Measurements from ENCODE around the gene DARS1.

Gene DARS1

DNA sequence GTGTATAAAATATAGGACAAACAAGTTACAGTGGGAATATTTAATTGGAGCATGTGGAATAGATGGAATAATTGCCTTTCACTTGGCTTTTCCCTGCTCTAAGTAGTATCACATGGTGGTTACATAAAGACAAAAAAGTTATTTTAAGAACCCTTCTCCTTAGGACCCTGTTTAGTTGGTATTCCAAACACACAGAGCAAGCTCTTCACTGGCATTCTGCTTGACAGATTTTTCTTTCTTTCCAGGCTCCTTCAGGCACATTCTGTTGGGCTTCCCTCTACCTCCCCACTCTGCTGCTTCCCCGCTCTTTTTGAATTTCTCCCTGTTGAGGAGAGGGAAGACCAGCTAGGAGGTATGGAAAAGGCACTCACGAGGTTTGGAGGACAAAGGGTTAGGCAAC lies 29.0 kb upstream of the DARS1 start:
- DNase-seq = no peak

DNA sequence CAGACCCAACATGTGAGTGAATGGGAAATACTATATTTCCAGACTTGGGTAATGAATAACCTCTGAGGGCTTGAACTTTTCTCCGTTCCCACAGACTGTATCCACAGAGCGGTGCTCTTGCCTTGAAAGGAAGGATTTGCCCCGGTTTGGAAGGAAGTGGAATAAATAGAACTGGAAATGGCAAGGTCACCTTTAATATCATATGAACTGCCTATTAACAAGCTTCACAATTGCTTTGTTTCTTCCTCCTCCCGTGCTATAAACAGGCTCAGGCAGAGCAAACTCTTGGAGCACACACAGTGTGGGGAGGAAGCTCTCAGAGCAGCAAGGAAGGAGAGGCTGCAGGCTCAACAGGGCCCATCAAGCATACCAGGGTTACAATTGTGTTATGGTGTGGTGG lies 28.5 kb upstream of the DARS1 start:
- DNase-seq = no peak

DNA sequence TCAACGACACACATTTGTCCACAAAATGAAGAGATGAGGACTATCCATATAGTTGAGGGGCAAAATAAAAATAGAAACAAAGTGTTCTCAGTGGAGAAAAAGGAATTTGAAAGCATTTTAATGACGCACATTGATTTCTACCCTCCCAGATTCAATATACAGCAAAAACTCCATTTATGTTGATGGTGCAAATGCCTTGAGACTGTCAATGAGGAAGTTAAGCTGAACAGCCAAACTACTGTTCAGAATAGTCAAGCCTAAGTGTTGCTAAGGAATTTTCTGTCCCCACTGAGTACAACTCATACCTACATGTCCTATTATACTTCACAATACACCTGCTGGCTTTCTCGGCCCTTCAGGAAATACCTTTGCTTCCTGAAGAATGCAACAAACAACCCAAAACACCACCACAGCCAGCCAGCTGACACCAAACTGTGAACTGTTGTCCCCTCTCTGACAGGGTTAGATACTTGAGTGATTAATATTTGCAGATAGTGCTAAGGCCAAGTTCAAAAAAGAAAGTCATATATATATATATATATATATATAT lies 27.8 kb upstream of the DARS1 start:
- DNase-seq = no peak

DNA sequence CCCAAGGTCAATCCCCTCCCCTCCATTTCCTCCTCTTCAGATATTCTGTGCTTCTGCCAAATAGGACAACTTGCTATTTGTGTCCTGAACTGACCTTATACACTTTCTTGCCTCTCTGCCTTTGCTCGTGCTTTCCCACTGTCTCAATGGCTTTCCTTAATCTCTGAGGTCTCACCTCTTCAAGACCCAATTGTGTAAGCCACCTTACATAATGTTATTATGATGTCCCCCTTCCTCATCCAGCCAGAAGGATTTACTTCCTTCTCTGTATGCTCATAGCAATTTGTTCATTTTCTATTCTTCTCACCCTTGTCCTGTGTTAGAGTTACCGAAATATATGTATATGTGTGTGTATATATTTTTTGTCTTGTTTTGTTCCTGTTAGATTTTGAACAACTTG lies 26.9 kb upstream of the DARS1 start:
- peak; percentile 28 for DNase-seq

DNA sequence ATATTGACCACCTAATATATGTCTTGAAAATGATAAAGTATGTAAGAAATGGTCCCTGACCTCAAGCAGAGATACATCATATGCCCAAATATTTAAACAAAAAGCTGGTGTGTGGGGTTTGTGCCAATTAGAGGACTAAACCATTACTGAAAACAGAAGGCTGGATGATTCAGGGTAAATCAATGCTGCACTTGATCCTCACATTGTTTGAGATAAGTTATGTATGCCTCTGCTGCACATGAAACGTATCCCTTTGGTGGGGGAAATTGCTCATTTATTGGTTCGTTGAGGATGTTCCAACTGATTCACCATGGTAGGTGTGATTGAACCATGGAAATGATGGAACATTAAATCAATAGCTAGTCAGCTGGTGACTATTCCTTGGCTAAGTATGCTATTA lies 24.7 kb upstream of the DARS1 start:
- DNase-seq = no peak

DNA sequence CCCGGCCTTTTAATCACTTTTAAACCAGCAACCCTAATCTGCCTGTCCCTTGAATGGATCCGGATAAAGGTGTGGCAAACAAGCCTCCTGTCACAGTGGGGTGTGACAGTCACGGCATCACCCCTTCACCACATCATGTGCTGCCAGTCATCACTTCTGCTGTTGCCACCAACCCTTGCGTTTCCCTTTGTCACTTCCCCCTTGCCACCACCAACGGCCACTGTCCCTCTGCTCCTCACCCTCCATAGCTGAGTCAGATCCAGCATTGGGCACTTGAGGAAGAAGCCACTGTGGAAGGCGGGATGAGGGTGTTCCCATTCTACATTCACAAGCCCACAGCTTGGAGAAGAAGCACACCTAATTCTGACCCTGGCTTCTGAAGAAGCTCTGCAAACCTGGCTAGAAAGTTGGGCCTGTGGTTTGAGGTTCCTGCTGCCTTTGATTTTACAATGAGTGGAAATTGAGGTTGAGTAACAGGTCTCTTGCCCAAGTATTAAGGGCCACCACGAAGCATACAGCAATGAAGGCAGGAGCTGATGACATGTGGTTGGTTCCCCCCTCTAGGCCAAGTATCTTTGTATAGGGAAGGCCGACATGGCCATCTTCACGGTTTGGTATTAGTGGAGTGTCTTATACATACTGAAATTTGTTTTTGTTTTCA lies 22.9 kb upstream of the DARS1 start:
- peak; percentile 95 for DNase-seq

DNA sequence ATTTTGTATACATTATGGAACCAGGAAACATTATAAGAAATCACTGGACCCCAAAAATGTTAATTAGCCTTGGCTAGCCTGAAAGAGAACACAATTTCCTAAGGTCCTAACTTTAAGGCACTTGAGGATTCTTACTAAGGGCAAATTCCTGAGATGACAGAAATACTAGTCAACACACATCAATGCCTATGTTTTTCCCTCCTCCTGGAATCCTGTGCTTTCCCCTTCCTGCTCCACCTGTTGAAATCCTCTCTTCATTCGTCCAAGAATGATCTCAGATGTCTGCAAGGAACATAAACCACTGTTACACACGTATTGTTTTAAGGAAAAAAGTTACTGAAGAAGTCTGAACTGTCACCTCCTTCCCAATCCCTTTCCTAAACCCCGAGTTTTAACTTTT lies 21.2 kb upstream of the DARS1 start:
- no peak for DNase-seq

DNA sequence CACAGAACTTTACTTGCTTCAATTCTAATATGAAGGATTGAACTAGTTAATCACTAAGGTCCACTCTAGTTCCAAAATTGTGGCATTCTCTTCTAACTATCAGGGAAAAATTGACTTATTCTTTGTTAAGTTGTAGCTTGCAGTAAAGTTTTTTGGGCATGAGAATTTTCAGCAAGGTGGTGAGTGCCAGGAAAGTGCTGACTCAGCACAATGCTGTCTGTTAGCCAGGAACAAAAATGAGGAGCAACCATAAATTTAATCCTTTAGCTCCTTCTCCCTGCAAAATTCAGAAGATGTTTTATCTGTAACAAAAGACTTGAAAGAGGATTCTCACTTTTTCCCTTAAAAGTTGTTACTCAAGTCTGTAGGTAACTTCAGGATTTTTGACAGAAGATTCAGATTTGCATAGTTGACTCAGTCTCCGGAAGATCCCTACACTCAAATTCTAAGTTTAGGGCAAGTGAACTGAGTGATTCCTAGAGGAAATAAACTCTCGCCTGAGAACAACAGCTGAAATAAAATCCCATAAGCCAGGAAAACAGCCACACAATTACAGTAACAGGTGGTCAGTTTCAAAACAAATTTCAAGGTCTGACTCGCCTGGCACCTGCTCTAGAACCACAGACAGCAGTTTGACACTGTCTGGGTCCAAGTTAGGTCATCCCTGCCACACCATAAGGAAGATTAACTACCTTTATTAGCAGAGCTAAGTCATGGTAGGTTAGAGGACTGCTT lies 20.2 kb upstream of the DARS1 start:
- no peak for DNase-seq

DNA sequence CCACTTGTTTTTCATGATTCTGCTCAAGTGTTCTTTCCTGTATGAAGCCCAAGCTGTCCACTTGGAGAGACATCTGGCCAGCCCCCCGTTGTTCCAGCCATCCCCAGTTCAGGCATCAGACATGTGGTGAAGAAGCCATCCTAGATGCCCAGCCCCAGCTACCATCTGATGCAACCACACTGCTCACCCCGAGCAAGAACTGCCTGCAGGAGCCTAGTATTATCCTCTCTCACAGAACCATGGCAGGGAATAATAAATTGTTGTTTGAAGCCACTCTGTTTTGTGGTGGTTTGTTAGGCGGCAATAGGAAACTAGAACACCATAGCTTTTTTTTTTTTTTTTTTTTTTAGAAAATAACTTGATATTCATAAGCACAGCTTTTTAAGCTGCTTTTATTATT lies 19.5 kb upstream of the DARS1 start:
- DNase-seq = no peak

DNA sequence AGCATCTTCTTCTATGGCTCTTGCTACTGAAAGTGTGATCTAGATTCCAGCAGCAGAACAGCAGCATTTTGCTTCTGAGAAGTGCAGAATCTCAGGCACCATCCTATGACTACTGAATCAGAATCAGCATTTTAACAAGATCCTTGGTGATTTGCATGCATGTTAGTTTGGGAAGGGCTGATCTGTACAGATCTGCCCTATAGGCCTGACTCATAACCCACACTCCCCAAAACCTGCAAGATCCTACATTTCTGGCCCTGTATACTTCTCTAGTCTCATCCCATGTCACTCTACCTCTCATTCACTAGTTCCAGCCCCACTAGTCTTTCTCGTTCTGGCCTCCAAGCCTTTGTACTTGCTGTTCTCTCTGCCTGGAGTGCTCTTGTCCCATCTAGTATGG lies 15.7 kb upstream of the DARS1 start:
- DNase-seq = no peak

DNA sequence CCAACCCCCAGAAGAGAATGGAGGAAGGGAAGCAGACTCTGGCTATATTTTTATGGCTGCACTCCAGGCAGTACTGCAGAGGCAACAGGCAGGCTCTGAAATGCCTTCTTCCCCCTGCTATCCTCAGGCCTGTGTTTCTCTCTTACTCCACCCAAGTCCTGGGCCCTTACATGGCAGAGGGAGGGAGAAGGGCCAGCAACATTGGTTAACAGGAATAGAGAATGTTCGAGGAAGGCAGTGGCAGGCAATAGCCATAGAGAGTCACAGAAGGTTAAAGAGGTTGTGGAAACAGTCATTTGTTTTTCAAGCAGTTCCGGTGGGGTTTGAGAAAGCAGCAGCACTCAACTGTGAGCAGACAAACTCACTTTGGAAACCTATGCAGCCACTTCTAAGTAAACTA lies 15.1 kb upstream of the DARS1 start:
- no peak for DNase-seq

DNA sequence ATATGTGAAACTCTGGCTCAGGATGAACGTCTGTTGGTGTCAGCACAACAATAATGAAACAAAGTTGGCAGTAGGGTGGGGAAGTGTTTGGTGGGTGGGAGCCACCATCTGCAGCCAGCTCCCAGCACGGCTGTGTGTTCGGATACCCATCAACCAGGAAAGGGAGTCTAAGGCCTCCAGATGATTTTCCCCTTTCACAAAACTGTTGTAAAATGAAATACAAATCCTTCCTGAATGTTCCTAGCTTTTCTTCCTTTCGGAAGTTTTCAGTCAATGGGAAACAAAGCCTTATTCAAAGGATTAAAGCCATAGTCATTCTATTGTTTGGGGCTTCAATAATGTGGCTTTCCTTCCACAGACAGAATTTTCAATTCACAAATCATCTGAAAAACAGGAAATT lies 14.5 kb upstream of the DARS1 start:
- DNase-seq = no peak

DNA sequence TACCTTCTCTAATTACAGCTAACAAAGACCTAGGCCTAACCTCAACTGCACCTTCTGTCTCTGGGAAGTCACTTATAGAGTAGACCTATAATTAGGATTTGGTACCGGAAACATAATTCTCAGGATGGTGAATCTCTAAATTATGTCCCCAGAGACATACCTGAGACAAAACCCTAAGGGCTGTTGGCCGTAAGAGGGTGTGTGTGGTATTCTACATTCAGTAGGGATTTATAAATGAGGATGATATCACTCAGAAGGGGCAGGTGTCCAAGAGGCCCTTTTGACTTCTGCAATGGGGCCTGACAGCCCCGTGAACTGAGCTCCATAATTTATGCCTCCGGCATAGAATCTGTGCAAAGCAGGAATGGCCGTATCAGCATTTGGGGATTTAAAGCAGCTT lies 13.5 kb upstream of the DARS1 start:
- DNase-seq = no peak

DNA sequence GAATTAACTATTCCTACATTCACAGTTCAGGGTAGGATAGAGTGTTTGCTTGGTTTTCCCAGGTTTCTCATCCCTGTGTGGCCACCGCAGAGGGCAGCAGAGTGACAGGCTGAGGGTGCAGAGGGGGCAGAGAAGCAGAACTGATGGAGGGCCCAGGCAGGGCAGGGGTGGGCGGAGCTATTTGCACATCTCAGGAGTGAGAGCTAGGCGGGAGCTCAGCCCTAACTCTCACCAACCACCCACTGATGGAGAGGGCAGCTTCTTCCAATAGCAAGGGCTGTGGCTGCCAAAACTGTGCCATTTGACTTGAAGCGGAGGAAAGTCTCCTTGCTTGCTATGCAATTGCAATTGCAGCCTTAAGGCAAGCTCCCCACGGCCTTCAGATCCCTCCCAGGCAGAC lies 12.0 kb upstream of the DARS1 start:
- DNase-seq = peak; percentile 78

DNA sequence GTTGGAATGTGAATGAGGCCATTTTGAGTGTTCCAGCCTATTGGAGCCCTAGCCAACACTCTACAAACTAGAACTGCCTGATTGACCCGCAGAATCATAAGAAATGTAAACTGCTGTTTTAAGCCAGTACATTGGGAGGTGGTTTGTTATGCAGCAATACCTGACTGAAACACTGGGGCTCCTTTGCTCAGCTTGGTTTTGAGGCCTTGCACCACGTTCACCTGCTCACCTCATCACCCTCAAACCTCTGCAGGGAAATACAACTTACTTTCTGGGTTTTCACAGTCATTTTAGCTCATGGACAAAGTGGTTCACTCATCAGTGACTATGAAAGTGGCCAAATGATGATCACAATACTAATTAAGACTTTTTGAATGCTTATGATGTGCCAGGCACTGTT lies 10.9 kb upstream of the DARS1 start:
- DNase-seq = no peak

DNA sequence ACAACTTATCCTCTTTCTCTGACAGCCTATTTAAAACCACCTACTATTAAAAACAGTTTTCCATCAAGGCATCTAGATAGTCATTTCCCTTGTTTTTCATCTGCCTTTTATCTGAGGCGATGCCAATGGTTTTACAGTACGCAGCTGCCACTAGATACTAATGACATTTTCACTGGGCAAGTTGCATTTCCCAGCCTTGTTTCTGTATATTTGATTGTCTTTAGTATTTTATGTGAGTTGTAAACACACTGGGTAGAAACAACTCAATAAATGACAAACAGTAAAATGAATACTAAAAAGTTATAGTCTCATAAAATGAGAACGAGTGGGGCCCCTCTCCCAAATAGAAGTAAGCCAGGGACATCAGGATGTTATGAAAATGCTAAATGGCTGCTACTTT lies 8.9 kb upstream of the DARS1 start:
- DNase-seq = no peak

DNA sequence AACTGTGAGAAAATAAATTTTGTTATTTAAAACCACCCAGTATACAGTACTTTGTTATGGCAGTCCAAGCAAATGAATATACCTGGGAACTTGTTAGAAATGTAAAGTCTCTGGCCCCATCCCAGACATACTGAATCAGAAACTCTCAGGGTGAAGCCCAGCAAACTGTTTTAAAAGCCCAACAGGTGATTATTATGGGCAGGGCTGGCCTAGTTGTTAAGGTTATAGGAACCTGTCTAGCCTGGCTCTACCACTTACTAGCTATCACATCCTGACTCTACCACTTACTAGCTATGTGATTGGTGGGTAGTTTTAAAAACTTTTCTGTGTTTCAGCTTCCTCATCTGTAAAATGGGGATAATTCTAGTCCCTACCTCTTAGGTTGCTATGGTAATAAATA lies 8.0 kb upstream of the DARS1 start:
- DNase-seq = no peak

DNA sequence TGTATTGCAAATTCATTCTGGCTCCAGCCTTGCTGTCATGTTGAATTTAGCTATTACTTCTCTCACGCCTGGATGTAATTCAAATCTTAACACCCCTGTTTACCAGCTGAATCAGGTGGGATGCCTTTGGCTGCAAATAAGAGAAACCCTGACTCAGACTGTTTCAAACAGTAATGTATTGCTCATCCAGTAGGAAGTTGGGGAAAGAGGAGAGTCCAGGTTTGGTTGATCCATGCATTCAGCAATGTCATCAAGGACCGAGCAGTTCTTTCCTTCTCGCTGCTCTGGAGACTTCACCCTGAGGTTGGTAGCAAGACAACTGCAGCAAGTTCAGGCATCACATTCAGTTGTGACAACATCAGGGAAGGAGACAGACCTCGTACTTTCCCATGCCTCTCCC lies 6.4 kb upstream of the DARS1 start:
- no peak for DNase-seq

DNA sequence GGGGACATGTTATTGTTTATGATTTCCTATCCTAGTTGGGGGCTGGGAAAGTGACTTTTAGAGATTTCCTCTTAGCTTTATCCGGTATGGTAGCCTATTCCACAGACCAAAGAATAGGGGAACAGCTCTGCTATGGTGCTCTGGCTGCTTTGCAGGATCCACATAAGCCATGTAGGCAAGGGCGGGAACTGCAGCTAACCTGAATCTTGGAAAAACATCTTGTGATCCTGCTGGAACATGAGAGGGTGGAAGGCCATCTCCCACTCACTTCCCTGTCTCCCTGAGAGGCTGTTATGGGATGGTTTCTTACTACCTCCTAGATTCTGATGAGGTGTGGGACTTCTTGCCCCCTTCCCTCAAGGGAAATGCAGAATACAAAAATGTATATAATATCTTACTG lies 2.0 kb upstream of the DARS1 start:
- DNase-seq = no peak

DNA sequence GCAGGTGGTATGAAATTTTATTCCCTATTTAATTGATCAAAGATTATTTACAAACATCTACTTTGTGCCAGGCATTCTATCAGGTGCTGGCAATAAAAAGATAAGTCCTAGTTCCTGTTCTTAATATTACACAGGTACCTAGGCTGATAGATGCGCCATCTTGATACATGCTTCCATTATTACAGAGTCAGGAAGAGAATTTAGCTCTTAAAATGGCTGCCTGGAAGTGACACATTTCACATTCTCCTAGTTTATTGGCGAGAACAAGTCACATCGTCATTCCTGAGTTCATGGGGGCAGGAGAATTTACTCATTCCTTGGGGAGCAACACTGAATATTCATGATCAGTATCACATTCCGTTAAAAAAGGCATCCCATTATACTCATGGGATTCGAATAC lies 1.1 kb upstream of the DARS1 start:
- DNase-seq = no peak

DNA sequence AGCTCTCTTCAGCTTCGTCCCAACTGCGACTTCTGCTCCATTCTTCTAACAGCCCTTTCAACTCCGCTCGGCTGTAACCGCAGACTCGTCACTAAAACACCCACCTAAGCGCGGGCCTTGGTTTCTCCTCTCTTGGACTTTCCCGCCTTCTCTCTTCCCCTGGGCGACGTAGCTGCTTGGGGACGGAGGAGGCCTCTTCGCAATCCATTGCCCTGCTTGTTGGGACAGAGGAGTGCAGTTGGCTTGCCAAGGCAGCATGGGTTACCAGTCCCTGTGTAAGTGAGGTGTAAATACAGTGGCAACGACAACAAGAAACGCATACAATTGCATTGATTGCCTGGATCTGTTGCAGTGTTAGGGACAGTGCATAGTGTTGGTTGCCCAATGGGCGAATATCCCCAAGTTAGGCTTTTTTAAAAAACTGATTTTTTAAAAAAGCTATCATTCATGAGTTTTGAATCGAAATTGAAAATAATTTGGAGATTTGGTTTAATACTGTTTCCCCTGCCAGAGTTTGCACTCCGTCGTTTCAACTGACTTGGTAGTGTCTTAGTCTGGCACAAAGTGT lies 484 bp upstream of the DARS1 start:
- peak; percentile 84 for DNase-seq

DNA sequence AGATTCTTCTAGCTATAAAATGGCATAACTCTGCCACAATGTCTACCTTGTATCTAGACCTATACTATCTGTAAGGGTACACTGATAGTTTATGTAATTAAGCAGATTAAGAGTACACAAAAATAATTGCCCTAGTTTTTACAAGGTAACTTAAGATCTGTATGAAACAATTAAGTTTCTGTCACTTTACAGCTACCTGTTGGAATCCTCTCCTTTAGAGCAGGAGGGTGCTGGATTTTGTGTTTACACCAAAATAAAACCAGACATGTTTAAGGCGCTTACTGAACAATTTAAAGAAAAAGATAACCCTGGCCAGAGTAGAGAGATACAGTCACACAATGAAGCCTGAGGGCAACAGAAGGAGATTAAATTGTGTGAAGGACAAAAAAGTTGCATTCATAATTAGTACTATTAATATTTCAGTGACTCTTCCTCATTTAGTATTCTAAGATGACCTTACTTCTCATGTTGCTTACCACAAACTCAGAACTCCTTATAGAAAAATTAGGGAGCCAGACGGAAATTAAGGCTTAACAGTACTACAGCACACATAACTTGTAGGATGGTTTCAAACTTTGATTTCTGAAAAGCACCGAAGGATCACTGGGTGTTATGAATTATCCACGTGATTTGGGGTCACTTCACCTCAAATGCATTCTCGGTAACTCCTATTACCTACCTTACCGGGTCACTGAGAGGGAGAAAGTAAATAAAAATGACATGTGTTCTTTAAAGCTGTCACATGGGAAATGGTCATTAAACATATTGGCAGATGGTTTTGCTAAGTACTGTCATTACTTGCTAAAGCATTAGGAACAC lies 1.0 kb downstream of the DARS1 start:
- DNase-seq = no peak

DNA sequence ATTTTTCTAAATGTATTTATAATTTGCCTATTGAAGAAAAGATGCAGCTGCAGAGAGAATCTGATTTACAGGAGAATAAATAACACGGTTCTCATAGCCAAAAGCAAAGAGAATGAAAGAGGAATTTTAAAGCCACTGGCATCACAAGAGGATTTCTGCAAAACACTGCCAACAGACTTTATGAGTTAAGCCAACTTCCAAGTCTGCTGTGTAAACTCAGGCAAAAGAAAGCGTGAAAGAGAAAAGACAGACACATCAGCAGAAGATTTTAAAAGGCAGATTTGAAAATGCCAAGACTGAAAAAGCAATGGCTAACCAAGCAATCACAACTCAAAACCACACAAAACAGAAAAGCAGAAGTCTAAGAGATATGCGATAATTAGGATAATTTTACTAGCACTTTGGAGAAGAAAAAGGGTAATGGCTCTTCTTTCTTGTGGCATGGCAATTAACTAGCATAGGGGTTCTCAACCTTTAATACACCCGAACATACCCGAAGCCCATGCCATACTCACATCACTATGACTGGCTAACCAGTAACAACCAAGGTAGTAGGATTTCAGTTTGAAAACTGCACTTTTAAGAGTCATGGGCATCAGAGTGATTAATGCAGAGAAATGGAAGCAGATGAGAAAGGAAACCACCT lies 4.9 kb downstream of the DARS1 start:
- peak; percentile 58 for DNase-seq
